ENCODE results near the gene MAZ. TPM values are rescaled to one million over a fixed set of nuclear protein-coding genes. Genes with fewer than 3 reads are reported as not detected.
A peak's percentile ranks its signal among the peaks of the same experiment; 100 is the strongest.

MAZ gene
- polyA plus RNA-seq, 1 of the 3 experiments (the other 2 are of a cell fraction), result 163 TPM

GRCh38 chr16:29811170-29811895 lies 5.0 kb downstream of the MAZ start (continued):
- TF ChIP-seq IRF3 (IDR thresholded peaks at IDR 0.05; ENCODE audit: low read depth, low read length) (no peak), CHD2 (IDR thresholded peaks at IDR 0.05; ENCODE audit: low read length, partially characterized antibody) (no peak), RXRA (IDR thresholded peaks at IDR 0.05; ENCODE audit: borderline replicate concordance, low read depth) (no peak; the same call in 1 of the 2 replicates), USF2 (IDR thresholded peaks at IDR 0.05; ENCODE audit: borderline replicate concordance, low read depth, low read length) (no peak), GATA2 (CRISPR knock-in tag; IDR thresholded peaks at IDR 0.05) (no peak), YY1 (IDR thresholded peaks at IDR 0.05; ENCODE audit: low read depth) (peak; percentile 68), EZH2phosphoT487 (IDR thresholded peaks at IDR 0.05; ENCODE audit: borderline replicate concordance, low read depth) (no peak), ELF1 (IDR thresholded peaks at IDR 0.05) (0 out of 2 replicates have a peak, but pooled peaks have one; percentile 47), PBX3 (IDR thresholded peaks at IDR 0.05) (peak; percentile 89), RFX5 (IDR thresholded peaks at IDR 0.05; ENCODE audit: low read length) (peak; percentile 65), JUND (IDR thresholded peaks at IDR 0.05) (0 out of 2 replicates have a peak, but pooled peaks have one; percentile 27), FOXM1 (IDR thresholded peaks at IDR 0.05; ENCODE audit: low read depth) (no peak), RAD21 (IDR thresholded peaks at IDR 0.05; ENCODE audit: low read length) (no peak), EP300 (IDR thresholded peaks at IDR 0.05; ENCODE audit: borderline replicate concordance in 1 of 2, low read depth in 1 of 2, low read length in 1 of 2) (peak; percentile 44; a peak in 2 of 4 replicates), RCOR1 (IDR thresholded peaks at IDR 0.05; ENCODE audit: low read length) (no peak), NFIC (IDR thresholded peaks at IDR 0.05; ENCODE audit: borderline replicate concordance) (no peak), FOSL2 (IDR thresholded peaks at IDR 0.05; ENCODE audit: borderline replicate concordance, low read depth) (no peak), CTCF (IDR thresholded peaks at IDR 0.05) (no peak), MEF2A (IDR thresholded peaks at IDR 0.05; ENCODE audit: borderline replicate concordance, low read depth) (peak; percentile 64; the same call in 1 of the 2 replicates), FOXJ3 (CRISPR knock-in tag; IDR thresholded peaks at IDR 0.05) (no peak), ZBTB33 (IDR thresholded peaks at IDR 0.05; ENCODE audit: borderline replicate concordance, low read depth) (peak; percentile 66; the same call in 1 of the 2 replicates), GABPA (IDR thresholded peaks at IDR 0.05; ENCODE audit: low read depth) (no peak), POLR2AphosphoS5 (IDR thresholded peaks at IDR 0.05; ENCODE audit: low read depth, low read length) (peak; percentile 69), TAF1 (IDR thresholded peaks at IDR 0.05; ENCODE audit: borderline replicate concordance, low read depth, low read length) (peak; percentile 44; the same call in 1 of the 2 replicates), MXI1 (IDR thresholded peaks at IDR 0.05; ENCODE audit: low read depth, low read length) (peak; percentile 65)
